ENCODE measurements around the gene RGS9BP.
A peak's percentile ranks its signal among the peaks of the same experiment; 100 is the strongest.

Gene RGS9BP

DNA sequence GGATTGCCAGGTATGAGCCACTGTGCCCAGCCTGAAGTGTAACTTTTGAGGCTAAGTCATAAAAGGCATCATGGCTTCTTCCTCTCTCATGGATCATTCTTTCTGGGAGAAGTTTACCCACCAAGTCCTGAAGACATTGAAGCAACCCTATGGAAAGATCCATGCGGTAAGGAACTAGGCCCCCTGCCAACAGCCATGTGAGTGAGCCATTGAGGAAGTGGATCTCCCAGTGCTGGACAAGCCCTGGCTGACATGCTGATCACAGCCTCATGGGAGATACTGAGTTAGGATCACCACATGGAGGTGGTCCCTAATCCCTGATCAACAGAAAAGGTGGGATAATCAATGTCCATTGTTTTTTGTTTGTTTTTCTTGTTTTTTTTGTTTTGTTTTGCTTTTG, 12.7 kb downstream of the RGS9BP start:
- H2AFZ ChIP-seq (ENCODE audit: low read length) = no peak overlapping the region
- no peak overlapping the region for H3K27ac ChIP-seq (ENCODE audit: low read depth, low read length, poor library complexity, severe bottlenecking)

DNA sequence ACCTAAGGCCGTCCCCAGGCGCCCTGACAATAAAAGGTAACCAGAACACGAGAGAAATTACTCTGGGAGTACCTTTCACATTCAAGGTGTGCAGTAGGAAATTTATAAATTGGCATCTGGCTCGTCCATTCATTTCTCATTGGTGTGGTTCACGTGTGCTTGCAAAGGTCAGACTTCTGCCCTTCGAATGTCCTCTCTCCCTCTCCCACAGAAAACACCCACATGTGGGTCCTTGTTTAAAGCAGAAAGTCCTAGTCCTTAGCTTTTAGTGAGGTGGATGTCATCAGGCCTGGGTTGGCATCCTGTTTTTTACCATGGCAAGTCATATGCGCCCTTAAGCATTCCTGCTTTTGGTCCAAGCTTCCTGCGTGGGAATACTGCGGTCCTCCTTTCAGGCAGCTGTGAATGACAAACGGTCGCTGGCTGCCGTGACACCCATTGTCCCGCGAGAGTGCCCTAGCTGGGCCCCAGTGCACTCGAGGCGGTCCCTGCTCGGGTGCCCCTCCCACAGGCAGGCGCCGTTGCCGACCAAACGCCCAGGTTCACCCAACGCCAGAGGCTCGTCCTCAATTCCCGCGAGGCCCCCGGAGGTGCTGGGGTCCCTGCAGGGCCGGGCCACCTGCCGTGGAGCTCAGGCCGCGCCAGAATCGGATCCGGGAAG, 15.8 kb downstream of the RGS9BP start, which contains the start of gene NUDT19:
Gene NUDT19, plus strand, starts transcription at position 531 of the 661 bp plus-strand sequence. CDS start 140 bp downstream, outside the sequence.
- Histone ChIP-seq H4K20me1 (ENCODE audit: insufficient read depth, low read length) (no peaks in the 10 kb centered on the region), H3K36me3 (ENCODE audit: insufficient read depth, low read length) (peaks cover 33% of the 10 kb centered on the region), H3K27ac (ENCODE audit: low read depth, low read length, poor library complexity, severe bottlenecking) (peak within 1 kb of the TSS; percentile 65), H3K9ac (ENCODE audit: low read length) (peak within 1 kb of the TSS; percentile 88), H3K4me3 (ENCODE audit: low read depth, low read length, poor library complexity, severe bottlenecking) (peak within 1 kb of the TSS; percentile 72), H2AFZ (ENCODE audit: low read length) (peak within 1 kb of the TSS; percentile 70), H3K4me1 (ENCODE audit: insufficient read depth, low read length, severe bottlenecking) (peaks cover 47% of the 10 kb centered on the region), H3K79me2 (ENCODE audit: insufficient read depth, low read length) (peaks cover 15% of the 10 kb centered on the region), H3K9me2 (ENCODE audit: low read depth, low read length) (no peaks in the 10 kb centered on the region), H3K4me2 (ENCODE audit: low read length) (peak within 1 kb of the TSS; percentile 89), H3K9me3 (ENCODE audit: low read length) (no peaks in the 10 kb centered on the region), H3K27me3 (ENCODE audit: insufficient read depth, low read length) (no peaks in the 10 kb centered on the region), H3F3A (ENCODE audit: insufficient read depth, low read length) (no peaks in the 10 kb centered on the region; the same call in 1 of the 2 replicates)
- TF ChIP-seq, protein P1, sequence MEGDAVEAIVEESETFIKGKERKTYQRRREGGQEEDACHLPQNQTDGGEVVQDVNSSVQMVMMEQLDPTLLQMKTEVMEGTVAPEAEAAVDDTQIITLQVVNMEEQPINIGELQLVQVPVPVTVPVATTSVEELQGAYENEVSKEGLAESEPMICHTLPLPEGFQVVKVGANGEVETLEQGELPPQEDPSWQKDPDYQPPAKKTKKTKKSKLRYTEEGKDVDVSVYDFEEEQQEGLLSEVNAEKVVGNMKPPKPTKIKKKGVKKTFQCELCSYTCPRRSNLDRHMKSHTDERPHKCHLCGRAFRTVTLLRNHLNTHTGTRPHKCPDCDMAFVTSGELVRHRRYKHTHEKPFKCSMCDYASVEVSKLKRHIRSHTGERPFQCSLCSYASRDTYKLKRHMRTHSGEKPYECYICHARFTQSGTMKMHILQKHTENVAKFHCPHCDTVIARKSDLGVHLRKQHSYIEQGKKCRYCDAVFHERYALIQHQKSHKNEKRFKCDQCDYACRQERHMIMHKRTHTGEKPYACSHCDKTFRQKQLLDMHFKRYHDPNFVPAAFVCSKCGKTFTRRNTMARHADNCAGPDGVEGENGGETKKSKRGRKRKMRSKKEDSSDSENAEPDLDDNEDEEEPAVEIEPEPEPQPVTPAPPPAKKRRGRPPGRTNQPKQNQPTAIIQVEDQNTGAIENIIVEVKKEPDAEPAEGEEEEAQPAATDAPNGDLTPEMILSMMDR (IDR thresholded peaks at IDR 0.05; ENCODE audit: low read length) = no peak
- no peak for TF ChIP-seq EZH2 (IDR thresholded peaks at IDR 0.05; ENCODE audit: borderline replicate concordance, low read length)

More for the DNA sequence above, 12.7 kb downstream of the RGS9BP start:
- peaks cover 7% of the 10 kb centered on the region for H3K36me3 ChIP-seq (ENCODE audit: insufficient read depth, low read length)
- no peaks in the 10 kb centered on the region for H3K9me3 ChIP-seq (ENCODE audit: low read length)
- no peak overlapping the region for H3K9ac ChIP-seq (ENCODE audit: low read length)
- H3F3A ChIP-seq (ENCODE audit: insufficient read depth, low read length) = no peaks in the 10 kb centered on the region; the same call in 1 of the 2 replicates
- no peaks in the 10 kb centered on the region for H3K27me3 ChIP-seq (ENCODE audit: insufficient read depth, low read length)
- no peak overlapping the region for H3K4me3 ChIP-seq (ENCODE audit: low read depth, low read length, poor library complexity, severe bottlenecking)
- no peaks in the 10 kb centered on the region for H4K20me1 ChIP-seq (ENCODE audit: insufficient read depth, low read length)
- TF ChIP-seq, protein P1 (IDR thresholded peaks at IDR 0.05; ENCODE audit: low read length) = no peak
- TF ChIP-seq EZH2 (IDR thresholded peaks at IDR 0.05; ENCODE audit: borderline replicate concordance, low read length) = no peak
- peaks cover 9% of the 10 kb centered on the region for H3K79me2 ChIP-seq (ENCODE audit: insufficient read depth, low read length)
- H3K9me2 ChIP-seq (ENCODE audit: low read depth, low read length) = no peaks in the 10 kb centered on the region
- H3K4me1 ChIP-seq (ENCODE audit: insufficient read depth, low read length, severe bottlenecking) = peaks cover 32% of the 10 kb centered on the region
- H3K4me2 ChIP-seq (ENCODE audit: low read length) = no peak overlapping the region

DNA sequence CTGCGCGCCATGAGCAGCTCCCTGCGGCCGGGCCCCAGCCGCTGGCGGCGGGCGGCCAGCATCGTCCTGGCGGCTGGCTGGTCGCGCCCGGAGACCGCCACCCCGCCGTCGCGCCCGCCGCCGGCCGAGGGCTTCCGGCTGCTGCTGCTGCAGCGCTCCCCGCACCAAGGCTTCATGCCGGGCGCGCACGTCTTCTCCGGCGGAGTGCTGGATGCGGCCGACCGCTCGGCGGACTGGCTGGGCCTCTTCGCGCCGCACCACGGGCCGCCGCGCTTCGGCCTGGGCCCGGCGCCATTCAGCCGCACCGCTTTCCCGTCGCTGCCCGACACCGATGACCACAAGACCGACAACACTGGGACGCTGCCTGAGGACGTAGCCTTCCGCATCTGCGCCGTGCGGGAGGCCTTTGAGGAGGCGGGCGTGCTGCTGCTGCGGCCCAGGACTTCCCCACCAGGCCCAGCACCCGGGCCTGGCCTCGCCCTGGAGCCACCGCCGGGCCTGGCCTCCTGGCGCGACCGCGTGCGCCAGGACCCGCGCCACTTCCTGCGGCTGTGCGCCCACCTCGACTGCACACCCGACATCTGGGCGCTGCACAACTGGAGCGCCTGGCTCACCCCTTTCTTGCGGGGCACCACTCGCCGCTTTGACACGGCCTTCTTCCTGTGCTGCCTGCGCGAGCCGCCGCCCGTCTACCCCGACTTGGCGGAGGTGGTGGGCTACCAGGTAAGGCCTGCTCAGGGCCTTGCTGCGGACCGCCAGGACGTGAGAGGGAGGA, 16.5 kb downstream of the RGS9BP start:
- peak overlapping the region; percentile 72 for H3K4me3 ChIP-seq (ENCODE audit: low read depth, low read length, poor library complexity, severe bottlenecking)
- no peaks in the 10 kb centered on the region for H3K9me2 ChIP-seq (ENCODE audit: low read depth, low read length)
- peaks cover 47% of the 10 kb centered on the region for H3K4me1 ChIP-seq (ENCODE audit: insufficient read depth, low read length, severe bottlenecking)
- peaks cover 15% of the 10 kb centered on the region for H3K79me2 ChIP-seq (ENCODE audit: insufficient read depth, low read length)
- peak overlapping the region; percentile 89 for H3K4me2 ChIP-seq (ENCODE audit: low read length)
- H3K27ac ChIP-seq (ENCODE audit: low read depth, low read length, poor library complexity, severe bottlenecking) = peak overlapping the region; percentile 65
- H2AFZ ChIP-seq (ENCODE audit: low read length) = no peak overlapping the region
- H3K9ac ChIP-seq (ENCODE audit: low read length) = peak overlapping the region; percentile 88
- no peaks in the 10 kb centered on the region; the same call in 1 of the 2 replicates for H3F3A ChIP-seq (ENCODE audit: insufficient read depth, low read length)
- H3K9me3 ChIP-seq (ENCODE audit: low read length) = no peaks in the 10 kb centered on the region
- H3K27me3 ChIP-seq (ENCODE audit: insufficient read depth, low read length) = no peaks in the 10 kb centered on the region
- TF ChIP-seq, protein P1 (IDR thresholded peaks at IDR 0.05; ENCODE audit: low read length) = no peak
- TF ChIP-seq EZH2 (IDR thresholded peaks at IDR 0.05; ENCODE audit: borderline replicate concordance, low read length) = no peak
- H4K20me1 ChIP-seq (ENCODE audit: insufficient read depth, low read length) = no peaks in the 10 kb centered on the region
- H3K36me3 ChIP-seq (ENCODE audit: insufficient read depth, low read length) = peaks cover 40% of the 10 kb centered on the region
